Retinal pigment epithelial cell (primary cell): ENCODE measurements around the gene BDH1.

Experiments used
- DNase-seq: peaks from one replicate; pipeline ENCODE4 v3.0.0-alpha.2; 2010; ENCODE audit warnings: low read depth
- H3K4me3 ChIP-seq: 2 replicates; pipeline ENCODE4 v1.5.1; 2011; ENCODE audit warnings: mild to moderate bottlenecking, low read length, control low read depth, moderate library complexity
- CTCF ChIP-seq: conservative IDR thresholded peaks from 2 replicates; pipeline ENCODE4 v1.5.1; 2011; ENCODE audit warnings: low read depth, low read length, control low read depth, inconsistent platforms

Gene BDH1

GRCh38 chr3:197554196-197554561 is 1.6 kb downstream of the BDH1 start:
- no peak for TF ChIP-seq CTCF
- H3K4me3 ChIP-seq, result peak overlapping the region; percentile 82
- no peak for DNase-seq

DNA sequence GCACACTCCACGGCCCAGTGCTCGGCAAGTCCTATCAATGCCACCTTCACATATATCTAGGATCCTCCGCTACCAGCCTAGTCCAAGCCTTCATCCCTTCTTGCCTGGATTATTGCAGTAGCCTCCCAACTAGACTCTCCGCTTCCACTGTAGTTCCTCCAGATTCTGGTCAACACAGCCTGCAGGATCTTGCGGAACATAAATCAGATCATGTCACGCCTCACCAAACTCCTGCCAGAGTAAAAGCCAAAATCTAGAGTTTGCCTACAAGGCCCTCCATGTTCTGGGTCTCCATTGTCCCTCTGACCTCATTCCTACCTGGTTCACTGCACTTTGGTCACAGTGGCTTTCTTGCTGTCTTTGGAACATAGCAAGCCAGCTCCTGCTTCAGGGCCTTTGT is 3.6 kb downstream of the BDH1 start:
- no peak for TF ChIP-seq CTCF
- DNase-seq, result no peak

GRCh38 chr3:197550489-197550888 is 5.3 kb downstream of the BDH1 start:
- H3K4me3 ChIP-seq, result no peak overlapping the region
- no peak for TF ChIP-seq CTCF
- no peak for DNase-seq

More for the DNA sequence above, 3.6 kb downstream of the BDH1 start:
- H3K4me3 ChIP-seq, result no peak overlapping the region

DNA sequence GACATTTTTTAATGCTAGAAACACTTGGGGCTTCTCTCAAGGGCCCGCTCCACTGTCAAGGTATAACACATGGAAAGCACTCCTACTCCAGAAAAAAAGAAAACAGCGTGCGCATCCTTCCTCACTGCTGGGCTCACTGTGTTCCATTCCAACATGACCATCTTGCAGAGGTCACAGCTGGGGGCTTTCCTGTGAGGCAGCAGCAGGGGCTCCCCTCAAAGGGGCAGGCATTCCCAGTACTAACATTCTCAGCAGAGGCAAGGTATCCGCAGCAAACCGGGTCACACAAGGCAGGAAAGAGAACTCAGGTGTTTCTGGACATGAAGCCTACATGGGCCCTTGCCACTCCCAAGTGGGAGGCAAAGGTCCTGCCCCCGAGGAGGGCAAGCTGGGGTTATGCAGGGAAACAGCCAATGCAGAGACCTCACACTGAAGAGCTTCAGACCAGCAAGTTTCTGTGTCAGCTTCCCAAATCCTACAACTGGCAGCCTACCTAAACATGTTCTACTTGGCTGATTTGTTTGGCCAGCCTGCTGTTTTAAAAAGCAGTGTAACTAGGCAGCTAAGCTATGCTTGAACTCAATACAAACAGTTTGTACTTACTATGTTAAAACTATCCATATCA is 6.4 kb downstream of the BDH1 start:
- DNase-seq, result no peak
- H3K4me3 ChIP-seq, result no peak overlapping the region
- no peak for TF ChIP-seq CTCF

DNA sequence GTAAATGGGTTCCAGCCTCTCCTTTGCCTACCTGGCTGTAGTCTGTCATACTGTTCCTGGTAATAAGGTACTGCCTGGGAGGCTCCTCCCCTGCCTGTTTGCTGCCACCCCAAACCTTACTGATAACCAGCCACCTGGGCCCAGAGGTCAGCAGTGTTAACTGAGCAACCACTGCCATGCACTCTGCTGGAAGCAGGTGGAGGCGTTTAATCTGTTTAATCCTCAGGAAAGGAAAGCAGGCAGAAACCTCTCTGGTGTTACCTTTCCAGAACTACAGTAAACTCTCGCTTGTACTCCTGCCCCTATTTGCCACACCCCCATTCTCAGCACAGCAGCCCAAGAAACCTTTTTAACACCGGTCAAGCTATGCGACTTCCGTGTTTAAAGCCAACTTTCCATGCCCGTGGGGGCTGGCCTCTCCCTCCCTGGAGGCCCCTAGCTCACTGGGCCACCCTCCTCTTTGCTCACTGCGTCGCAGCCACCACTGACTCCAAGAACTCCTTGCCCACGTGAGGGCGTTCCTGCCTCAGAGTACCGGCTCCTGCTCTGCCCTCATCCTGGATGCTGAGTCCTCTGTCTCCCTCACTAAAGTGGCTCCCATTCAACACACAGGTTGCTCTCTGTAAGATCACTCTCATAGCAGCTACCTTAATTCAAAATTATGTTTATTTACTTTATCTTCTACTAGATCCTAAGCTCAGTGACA is 8.3 kb downstream of the BDH1 start:
- TF ChIP-seq CTCF, result peak; percentile 21
- H3K4me3 ChIP-seq, result no peak overlapping the region
- DNase-seq, result no peak

DNA sequence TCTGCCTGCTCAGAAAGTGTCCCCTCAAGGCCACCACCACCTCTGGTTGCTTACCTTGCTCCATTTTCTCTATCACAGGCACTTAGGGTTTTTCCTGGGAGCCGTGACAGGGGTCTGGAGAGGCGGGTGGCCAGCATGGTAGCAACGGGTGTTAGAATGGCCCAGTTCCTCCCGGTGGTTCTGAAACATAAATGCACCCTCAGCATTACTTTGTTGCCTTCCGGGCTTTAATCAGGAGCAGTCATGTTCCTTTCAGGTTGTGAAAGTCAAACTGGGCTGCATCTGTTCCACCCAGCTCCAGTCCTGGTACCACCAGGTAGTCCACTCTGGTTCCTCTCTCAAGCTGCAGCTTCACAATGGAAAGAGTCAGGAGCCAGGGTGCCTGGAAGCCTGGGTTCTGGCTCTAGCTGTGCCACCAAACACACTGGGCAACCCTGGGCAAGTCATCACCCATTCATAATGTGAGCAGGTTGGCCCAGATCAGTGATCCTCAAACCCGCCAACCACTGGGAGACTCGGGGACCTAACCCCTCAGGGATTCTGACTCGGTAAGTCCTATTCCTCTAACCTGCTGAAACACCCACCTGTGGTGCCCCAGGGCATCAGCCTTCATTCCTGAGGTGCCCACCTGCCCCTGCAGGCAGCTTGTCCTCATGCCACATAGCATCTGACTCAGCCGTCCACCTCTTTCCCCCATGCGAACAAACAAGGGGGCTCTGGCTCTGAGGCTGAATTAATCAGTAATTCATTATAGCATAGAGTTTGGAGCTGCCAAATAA is 9.3 kb downstream of the BDH1 start:
- TF ChIP-seq CTCF, result no peak
- H3K4me3 ChIP-seq, result no peak overlapping the region
- no peak for DNase-seq

- no peak overlapping the region for H3K4me3 ChIP-seq
- no peak for TF ChIP-seq CTCF
- no peak for DNase-seq
Observed at GRCh38 chr3:197545571-197545970, 10.2 kb downstream of the BDH1 start.
